GM12878 (cell line): ENCODE results near the gene ZNF804A.

Experiments
- CTCF ChIP-seq, 3 experiments: IDR thresholded peaks in 2 of 3; conservative IDR thresholded peaks in 1 of 3; 2 replicates each; pipeline ENCODE4 v1.5.1; 2011; ENCODE audit warnings: low read depth in 3 of 3, low read length in 3 of 3, mild to moderate bottlenecking in 3 of 3, control low read depth in 2 of 3, moderate library complexity in 2 of 3, inconsistent platforms in 1 of 3, mixed read lengths in 1 of 3; ENCODE audit not compliant: control insufficient read depth in 2 of 3, insufficient read depth in 1 of 3; ENCODE audit errors: extremely low read depth in 1 of 3
- MLLT1 ChIP-seq: fragments of 450-650 bp; IDR thresholded peaks from 2 replicates; pipeline ENCODE4 v1.6.1; 2016; ENCODE audit warnings: mild to moderate bottlenecking
- NBN ChIP-seq: fragments of 450-650 bp; IDR thresholded peaks from 2 replicates; pipeline ENCODE4 v1.6.1; 2016
- NR2C2 ChIP-seq: IDR thresholded peaks from 2 replicates; pipeline ENCODE4 v1.6.1; 2011; ENCODE audit warnings: borderline replicate concordance, low read depth; ENCODE audit not compliant: control insufficient read depth, insufficient read length
- POLR2AphosphoS5 ChIP-seq: IDR thresholded peaks from 2 replicates; pipeline ENCODE4 v1.6.1; 2011; ENCODE audit warnings: mild to moderate bottlenecking, low read length, inconsistent platforms
- PRDM15 ChIP-seq: fragments of 450-650 bp; formaldehyde crosslinking; IDR thresholded peaks from 2 replicates; pipeline ENCODE4 v1.4.0; 2020; ENCODE audit warnings: mild to moderate bottlenecking, moderate library complexity
- TCF12 ChIP-seq: IDR thresholded peaks from 2 replicates; pipeline ENCODE4 v1.6.1; 2011; ENCODE audit warnings: low read depth, mild to moderate bottlenecking, low read length
- TCF3 ChIP-seq: IDR thresholded peaks from 2 replicates; pipeline ENCODE4 v1.6.1; 2012; ENCODE audit warnings: low read depth, mild to moderate bottlenecking, low read length, borderline replicate concordance; ENCODE audit not compliant: insufficient read depth

- no peak for TF ChIP-seq TCF3
- no peak for TF ChIP-seq CTCF (IDR thresholded peaks at IDR 0.05 in 2 of 3, conservative IDR thresholded peaks at IDR 0.05 in 1 of 3; ENCODE audit: control insufficient read depth in 2 of 3, extremely low read depth in 1 of 3, insufficient read depth in 1 of 3, low read depth in 3 of 3, low read length in 3 of 3)
- no peak for TF ChIP-seq POLR2AphosphoS5
- no peak for TF ChIP-seq PRDM15 (CRISPR knock-in tag)
- no peak for TF ChIP-seq NR2C2
- no peak for TF ChIP-seq NBN
- TF ChIP-seq MLLT1: no peak
- no peak for TF ChIP-seq TCF12
Observed at GRCh38 chr2:184971546-184972068, 373.3 kb downstream of the ZNF804A start.
